ENCODE measurements around the gene GATD1. TPM values are rescaled to one million over a fixed set of nuclear protein-coding genes. Genes with fewer than 3 reads are reported as not detected.

The GATD1 gene
- total RNA-seq, 1 experiment from 2014 or later, result 19.8 TPM

GRCh38 chr11:778976-779954 lies 2.0 kb upstream of the GATD1 start:
- DNase-seq (ENCODE audit: low read depth), result no peak

GRCh38 chr11:776561-777287 lies 563 bp downstream of the GATD1 start:
- DNase-seq (ENCODE audit: low read depth), result no peak

GRCh38 chr11:776263-776560 lies 1.1 kb downstream of the GATD1 start:
- no peak for DNase-seq (ENCODE audit: low read depth)

DNA sequence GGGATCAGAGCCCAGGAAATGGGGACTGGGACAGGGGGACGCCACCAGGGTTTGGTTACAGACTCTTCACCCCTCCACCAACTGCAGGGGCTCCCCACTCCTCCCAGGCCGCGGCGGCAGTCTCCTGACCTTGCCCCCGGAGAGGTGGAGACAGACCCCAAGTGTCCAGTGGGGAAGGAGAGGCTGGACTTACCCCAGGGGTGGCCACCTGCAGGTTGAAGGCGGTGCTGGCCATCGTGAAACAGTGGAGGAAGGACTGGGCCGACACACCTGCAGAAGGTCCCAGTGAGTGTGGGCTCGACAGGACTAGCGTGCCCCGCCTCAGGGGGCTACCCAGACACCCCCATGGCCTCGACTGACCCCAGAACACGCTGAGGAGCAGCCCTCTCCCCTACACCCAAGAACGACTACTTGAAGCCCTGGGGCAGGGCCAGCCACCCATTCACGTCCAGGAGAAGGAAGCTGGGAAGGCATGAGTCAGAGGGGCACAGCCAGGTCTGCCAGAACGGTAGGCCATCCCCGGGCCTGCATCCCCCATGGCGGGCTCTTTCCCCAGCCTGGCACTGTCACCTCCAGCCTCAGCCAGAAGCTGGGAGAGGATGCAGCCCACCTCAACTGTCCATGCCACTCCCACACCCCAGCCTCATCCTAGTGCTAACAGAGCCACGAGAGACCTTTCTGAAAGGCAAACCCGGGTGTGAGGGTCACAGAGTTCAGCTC lies 2.3 kb downstream of the GATD1 start:
- peak; percentile 56 for DNase-seq (ENCODE audit: low read depth)

DNA sequence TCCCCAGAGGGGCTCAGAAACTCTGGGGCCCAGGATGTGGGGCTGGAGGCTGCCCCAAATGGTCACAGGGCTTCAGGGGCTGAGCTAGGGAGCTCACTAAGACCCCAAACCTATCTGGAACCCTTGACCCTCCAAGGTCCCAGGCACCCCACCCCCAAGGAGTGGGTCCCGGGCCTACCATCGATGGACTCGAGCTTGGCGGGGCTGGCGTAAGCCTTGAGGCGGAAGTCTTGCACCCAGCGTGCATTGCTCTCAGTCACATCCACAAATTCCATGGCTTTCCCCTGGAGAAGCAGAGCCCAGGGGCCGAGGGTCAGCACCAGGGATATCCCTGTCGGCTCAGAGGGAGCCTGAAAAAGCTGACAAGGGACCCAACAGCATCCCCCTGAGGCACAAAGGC lies 3.5 kb downstream of the GATD1 start:
- no peak for DNase-seq (ENCODE audit: low read depth)

DNA sequence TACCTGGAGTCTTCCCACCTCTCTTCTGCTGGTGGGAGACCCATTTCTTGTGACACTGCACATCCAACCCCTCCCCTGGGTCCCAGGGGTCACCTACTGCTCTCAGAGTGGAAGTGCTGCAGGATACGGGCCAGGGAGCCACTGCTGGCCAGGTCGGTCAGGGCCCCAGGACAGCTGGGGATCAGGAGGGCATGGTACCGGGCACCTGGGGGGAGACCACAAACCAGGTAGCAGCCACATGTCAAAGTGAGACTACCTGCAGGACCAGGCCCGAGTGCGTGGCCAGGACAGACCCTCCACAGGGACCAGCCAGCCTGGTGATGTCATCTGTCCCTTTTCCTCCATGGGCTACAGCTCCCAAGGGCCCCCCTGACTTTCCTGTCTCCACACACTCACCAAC lies 3.9 kb downstream of the GATD1 start:
- DNase-seq (ENCODE audit: low read depth), result no peak

- DNase-seq (ENCODE audit: low read depth), result no peak
Observed at GRCh38 chr11:772429-773390, 4.6 kb downstream of the GATD1 start.

DNA sequence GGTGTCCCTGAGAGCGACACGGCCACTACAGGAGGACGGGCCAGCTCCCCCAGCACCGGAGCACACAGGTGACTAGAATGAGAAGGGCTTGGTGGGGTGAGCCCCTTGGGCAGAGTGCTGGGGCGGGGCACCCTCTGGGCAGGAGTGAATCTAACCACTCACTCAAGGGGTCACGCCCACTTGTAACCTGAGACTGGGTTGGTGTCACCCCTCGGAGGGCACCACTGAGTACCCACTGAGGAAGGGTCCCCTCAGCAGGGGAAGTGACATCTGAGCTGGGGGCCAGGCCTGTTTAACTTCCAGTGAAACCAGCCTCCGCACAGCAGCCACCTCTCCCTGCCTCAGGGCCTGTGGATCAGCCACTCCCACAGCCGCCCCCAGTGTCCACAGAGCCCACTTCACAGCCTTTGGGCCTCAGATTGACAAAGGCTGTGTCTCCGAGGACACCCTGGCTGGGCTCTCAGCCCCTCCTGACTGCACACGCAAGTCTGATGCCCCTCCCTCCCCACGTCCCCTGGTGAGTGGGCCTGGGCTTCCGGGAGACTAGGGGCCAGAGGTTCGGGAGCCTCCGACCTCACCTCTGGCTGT lies 5.6 kb downstream of the GATD1 start:
- no peak for DNase-seq (ENCODE audit: low read depth)

DNA sequence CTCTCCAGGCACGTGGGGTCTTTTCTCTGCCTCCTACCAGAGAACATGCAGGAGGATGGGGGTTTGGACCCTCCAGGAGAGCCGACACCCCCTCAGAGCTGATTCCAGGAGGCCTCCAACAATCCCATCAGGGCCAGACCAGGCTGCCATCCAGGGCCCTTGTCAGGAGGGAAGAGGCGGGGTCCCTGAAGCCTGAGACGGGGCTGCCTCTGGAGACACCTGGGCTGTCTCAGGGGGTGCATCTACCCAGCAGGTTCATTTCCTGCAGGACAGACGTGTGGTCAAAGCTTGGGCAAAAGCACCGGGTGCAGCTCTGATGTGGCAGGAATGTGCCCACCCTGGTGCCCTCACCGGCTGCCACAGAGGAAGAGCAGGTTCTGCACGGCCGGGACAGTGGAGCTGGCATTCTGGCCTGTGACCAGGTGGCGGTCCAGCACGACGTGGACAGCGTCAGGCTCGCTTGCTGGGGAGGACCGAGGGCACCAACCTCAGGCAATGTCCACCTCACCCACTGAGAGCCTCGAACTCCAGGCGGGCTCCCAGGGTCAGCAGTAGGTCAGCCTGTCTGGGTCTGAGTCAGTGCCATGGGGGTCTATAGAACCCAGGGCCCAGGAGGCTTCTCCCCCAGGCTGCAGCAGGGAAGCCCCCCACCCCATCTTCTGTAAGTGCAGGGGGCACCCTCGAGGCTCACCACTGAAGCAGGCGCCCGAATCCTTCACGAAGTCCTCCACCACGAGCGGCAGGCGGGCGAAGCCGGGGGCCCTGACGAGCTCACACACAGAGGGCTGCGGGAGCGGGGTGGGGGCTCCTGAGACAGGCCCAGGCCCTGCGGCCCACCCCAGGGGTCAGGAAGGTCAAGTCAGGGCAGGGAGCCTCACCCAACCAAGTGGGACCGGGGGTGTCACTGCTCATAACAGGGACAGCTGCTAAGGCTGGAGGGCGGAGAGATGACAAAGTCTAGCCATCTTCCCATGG lies 6.4 kb downstream of the GATD1 start:
- no peak for DNase-seq (ENCODE audit: low read depth)

- no peak for DNase-seq (ENCODE audit: low read depth)
Observed at GRCh38 chr11:769887-770641, 7.2 kb downstream of the GATD1 start.

- no peak for DNase-seq (ENCODE audit: low read depth)
Observed at GRCh38 chr11:767238-767637, 10.0 kb downstream of the GATD1 start.

DNA sequence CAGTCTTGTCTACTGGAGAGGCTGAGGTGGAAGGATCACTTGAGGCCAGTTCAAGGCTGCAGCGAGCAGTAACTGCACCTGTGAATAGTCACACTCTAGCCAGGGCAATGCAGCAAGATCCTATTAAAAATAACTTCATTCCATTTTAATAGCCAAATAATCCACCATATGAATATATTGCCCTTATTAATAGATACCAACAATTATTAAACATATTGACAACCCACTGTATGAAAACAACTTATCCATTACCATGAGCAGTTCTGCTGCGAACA lies 10.4 kb downstream of the GATD1 start:
- DNase-seq (ENCODE audit: low read depth), result no peak

DNA sequence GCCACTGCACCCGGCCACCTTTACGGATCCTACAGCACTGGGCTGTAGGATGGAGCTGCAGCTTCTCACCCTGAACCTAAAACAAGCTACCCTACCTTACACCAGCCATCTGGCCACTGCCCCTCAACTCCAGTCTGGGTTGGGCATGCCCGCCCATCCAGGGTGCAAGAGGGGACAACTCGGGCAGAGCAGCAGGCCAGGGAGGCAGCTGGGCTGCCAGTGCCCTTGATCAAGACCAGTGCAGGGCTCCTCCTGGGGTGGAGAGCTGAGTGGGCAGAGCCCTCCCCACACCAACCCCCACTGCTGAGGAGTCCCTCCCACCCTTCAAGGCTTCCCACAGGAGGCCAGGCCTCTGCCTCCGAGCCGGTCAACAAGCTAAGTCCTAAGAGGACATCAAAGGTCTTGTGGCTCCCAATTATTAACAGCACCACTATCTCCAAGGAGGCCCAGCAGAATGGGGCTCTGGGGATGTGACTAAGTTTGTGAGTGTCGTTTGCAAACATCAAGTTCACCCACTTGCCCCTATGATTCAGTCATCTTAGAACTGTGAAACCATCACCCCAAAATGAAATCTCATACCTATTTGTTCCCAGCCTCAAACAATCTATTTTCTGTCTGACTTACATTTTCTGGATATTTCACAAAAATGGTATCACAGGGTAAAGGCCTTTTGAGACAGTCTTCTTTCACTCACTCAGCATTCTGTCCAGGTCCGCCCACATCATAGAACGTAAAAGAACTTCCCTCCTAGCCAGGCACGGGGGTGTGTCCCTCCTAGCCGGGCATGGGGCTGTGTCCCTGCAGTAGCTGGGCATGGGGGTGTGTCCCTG lies 11.0 kb downstream of the GATD1 start:
- DNase-seq (ENCODE audit: low read depth), result no peak

DNA sequence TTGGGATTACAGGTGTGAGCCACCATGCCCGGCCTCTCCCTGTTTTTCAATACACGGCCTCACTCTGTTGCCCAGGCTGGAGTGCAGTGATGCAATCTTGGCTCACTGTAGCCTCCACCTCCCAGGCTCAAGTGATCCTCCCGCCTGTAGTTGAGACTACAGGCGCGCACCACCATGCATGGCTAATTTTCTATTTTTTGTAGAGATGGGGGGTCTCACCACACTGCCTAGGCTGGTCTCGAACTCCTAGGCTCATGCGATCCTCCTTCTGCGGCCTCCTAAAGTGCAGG lies 11.5 kb downstream of the GATD1 start:
- DNase-seq (ENCODE audit: low read depth), result no peak

- peak; percentile 37 for DNase-seq (ENCODE audit: low read depth)
Observed at GRCh38 chr11:765025-765801, 12.1 kb downstream of the GATD1 start.

- DNase-seq (ENCODE audit: low read depth), result no peak
Observed at GRCh38 chr11:764322-765024, 12.8 kb downstream of the GATD1 start.

All from RPMI7951 (cell line).